Endothelial cell of umbilical vein (primary cell): ENCODE data around the gene XPO6. TPM values are rescaled to one million over a fixed set of nuclear protein-coding genes. Genes with fewer than 3 reads are reported as not detected.

Source experiments
- BruUV-seq: library from RNA; stranded (reverse); fragments of 400-500 nt; replicated peaks from 2 replicates; lab custom pipeline; 2021; lab: Mats Ljungman, UMichigan
- CTCF ChIA-PET: fragments of 300-600, 350-600 bp; sonication (Branson Sonifier 250); formaldehyde crosslinking; loops from one replicate; lab custom pipeline; 2021; ENCODE audit warnings: antibody characterized with exemption, inconsistent platforms; lab: Charles Lee
- POLR2A ChIA-PET: fragments of 300-600, 350-600 bp; sonication (Branson Sonifier 250); formaldehyde crosslinking; loops from one replicate; lab custom pipeline; 2021; ENCODE audit warnings: antibody characterized with exemption, inconsistent platforms; lab: Charles Lee
- DNase-seq: peaks from one replicate; pipeline ENCODE4 v3.0.0-alpha.2; 2011; ENCODE audit warnings: low read depth, low spot score
- FAIRE-seq: peaks from 2 replicates; lab custom pipeline; 2011; peaks lifted over from hg19 to GRCh38; lab: Jason Lieb, UNC
- H2AFZ ChIP-seq: 2 replicates; pipeline ENCODE4 v1.6.0; 2012; ENCODE audit warnings: low read depth, low read length, control low read depth, inconsistent platforms
- H3K27ac ChIP-seq: 2 replicates; pipeline ENCODE4 v1.5.1; 2011; ENCODE audit warnings: low read depth, mild to moderate bottlenecking, control low read depth, low read length, moderate library complexity; ENCODE audit not compliant: insufficient read depth
- H3K27me3 ChIP-seq, 2 experiments: 2 replicates each; pipeline versions ENCODE4 v1.6.0 to v1.6.1; 2011; ENCODE audit warnings: low read length in 2 of 2, mixed read lengths in 1 of 2; ENCODE audit not compliant: control insufficient read depth in 2 of 2, insufficient read depth in 2 of 2
- H3K36me3 ChIP-seq, 2 experiments: 2 replicates in 1 of 2; 3 replicates in 1 of 2; pipeline ENCODE4 v1.5.1; 2011; ENCODE audit warnings: low read length in 2 of 2, mild to moderate bottlenecking in 1 of 2, moderate library complexity in 1 of 2; ENCODE audit not compliant: control insufficient read depth in 2 of 2, insufficient read depth in 2 of 2; ENCODE audit errors: extremely low read depth in 1 of 2
- H3K4me1 ChIP-seq: 3 replicates; pipeline ENCODE4 v1.5.1; 2011; ENCODE audit warnings: mild to moderate bottlenecking, low read length; ENCODE audit not compliant: control insufficient read depth, insufficient read depth; ENCODE audit errors: extremely low read depth
- H3K4me2 ChIP-seq: 2 replicates; pipeline ENCODE4 v1.6.1; 2011; ENCODE audit warnings: low read length, control low read depth, mixed read lengths; ENCODE audit not compliant: insufficient read depth
- H3K4me3 ChIP-seq, 3 experiments: fragments of 200-600 bp in 1 of 3; sonication (generic), shearing (Covaris generic) in 1 of 3; replicated peaks in 1 of 3; 2 replicates each; pipeline ENCODE4 v1.5.1; 2011 to 2016; ENCODE audit warnings: control low read depth in 3 of 3, low read length in 3 of 3, mild to moderate bottlenecking in 2 of 3, inconsistent platforms in 1 of 3, low read depth in 1 of 3, moderate library complexity in 1 of 3; ENCODE audit not compliant: insufficient read depth in 1 of 3
- H3K79me2 ChIP-seq: 2 replicates; pipeline ENCODE4 v1.6.0; 2012; ENCODE audit warnings: low read length, inconsistent platforms; ENCODE audit not compliant: control insufficient read depth, insufficient read depth
- H3K9ac ChIP-seq: replicated peaks from 2 replicates; pipeline ENCODE3; 2011; ENCODE audit warnings: low read length, control low read depth; ENCODE audit not compliant: insufficient read depth; ENCODE audit errors: extremely low read depth
- H3K9me1 ChIP-seq: replicated peaks from 3 replicates; pipeline ENCODE4 v1.6.0; 2011; ENCODE audit warnings: mild to moderate bottlenecking, low read length; ENCODE audit not compliant: control insufficient read depth, insufficient read depth; ENCODE audit errors: extremely low read depth
- H3K9me3 ChIP-seq: replicated peaks from 2 replicates; pipeline ENCODE4 v1.5.1; 2012; ENCODE audit warnings: low read length, inconsistent platforms; ENCODE audit not compliant: control insufficient read depth, insufficient read depth
- H4K20me1 ChIP-seq: replicated peaks from 2 replicates; pipeline ENCODE3; 2011; ENCODE audit warnings: mild to moderate bottlenecking, low read length; ENCODE audit not compliant: control insufficient read depth, insufficient read depth; ENCODE audit errors: extremely low read depth
- FOS ChIP-seq: IDR thresholded peaks from 2 replicates; pipeline ENCODE4 v1.6.1; 2011; ENCODE audit warnings: mild to moderate bottlenecking, low read length, moderate library complexity, borderline replicate concordance; ENCODE audit not compliant: insufficient read depth
- GATA2 ChIP-seq: IDR thresholded peaks from 2 replicates; pipeline ENCODE4 v1.7.0; 2011; ENCODE audit warnings: low read depth, mild to moderate bottlenecking, moderate library complexity, mixed read lengths, low read length; ENCODE audit not compliant: insufficient read length, insufficient read depth
- MAX ChIP-seq: IDR thresholded peaks from 2 replicates; pipeline ENCODE4 v1.6.1; 2011; ENCODE audit not compliant: insufficient read depth, insufficient read length
- dilution Hi-C: fragments of 300-500 bp; cut with MboI; formaldehyde crosslinking; loops from one replicate; pipeline ENCODE4 v1.15.0; 2019; ENCODE audit warnings: low sequenced_read_pairs; ENCODE audit not compliant: extremely low pct_ligation_motif_present
- intact Hi-C: fragments of 100-400 bp; cut with micrococcal nuclease; formaldehyde crosslinking; loops from one replicate; pipeline ENCODE4 v1.10.0; 2022
- polyA plus RNA-seq, 4 experiments: library from polyadenylated mRNA; depleted of rRNA in 3 of 4; stranded (reverse) in 3 of 4; unstranded in 1 of 4; fragments of >200 nt; gene quantifications; 2 replicates each; pipeline versions ENCODE4 v1.2.1 to v1.2.3, GENCODE V29; 2011 to 2012; ENCODE audit warnings: missing spikeins in 1 of 4
- total RNA-seq: library from RNA; stranded (reverse); gene quantifications from 2 replicates; pipeline ENCODE4 v1.2.3, GENCODE V29; 2021

The XPO6 gene
- total and polyA plus RNA-seq, 2 donors (not counting 3 experiments of a cell fraction or from before 2014, with no cell fraction given), result 170 to 272 TPM

GRCh38 chr16:28068976-28069375 lies 142.8 kb downstream of the XPO6 start:
- FAIRE-seq, result no peak
- Histone ChIP-seq H3K9me3 (no peaks in the 10 kb centered on the region), H3K9ac (no peak overlapping the region), H2AFZ (no peak overlapping the region), H3K4me2 (no peak overlapping the region), H3K4me1 (no peaks in the 10 kb centered on the region), H3K9me1 (no peaks in the 10 kb centered on the region), H3K79me2 (no peaks in the 10 kb centered on the region), H3K27me3 (peaks cover 8 to 10% of the 10 kb centered on the region in 2 experiments), H3K27ac (no peak overlapping the region), H3K36me3 (no peaks in the 10 kb centered on the region), H4K20me1 (no peaks in the 10 kb centered on the region), H3K4me3 (no peak overlapping the region)
- BruUV-seq, result no TSS peak
- POLR2A ChIA-PET, result no interaction called here
- intact Hi-C loops, result loop anchor here (1.0 kb wide), 1 partner anchor 379 kb away; no protein-coding TSS in a partner anchor
- TF ChIP-seq FOS, result no peak
- DNase-seq, result no peak
- CTCF ChIA-PET, result interaction anchor here (1.4 to 3.6 kb wide), 3 partner anchors 96 to 429 kb away, joined by 3 to 80 read pairs (median 11); no protein-coding TSS in a partner anchor
- dilution Hi-C loops, result no loop called here

- ChIA-PET POLR2A (no interaction called here), CTCF (interaction anchor here (1.4 to 3.6 kb wide), 3 partner anchors 95 to 428 kb away, joined by 3 to 80 read pairs (median 11); no protein-coding TSS in a partner anchor)
- Histone ChIP-seq H4K20me1 (no peaks in the 10 kb centered on the region), H3K27me3 (peaks cover 13 to 15% of the 10 kb centered on the region in 2 experiments), H3K4me3 (no peak overlapping the region), H3K9me3 (no peaks in the 10 kb centered on the region), H3K36me3 (no peaks in the 10 kb centered on the region), H3K4me2 (no peak overlapping the region), H3K9me1 (no peaks in the 10 kb centered on the region), H3K79me2 (no peaks in the 10 kb centered on the region), H3K27ac (no peak overlapping the region), H3K9ac (no peak overlapping the region), H3K4me1 (no peaks in the 10 kb centered on the region), H2AFZ (no peak overlapping the region)
- TF ChIP-seq MAX (no peak), GATA2 (no peak)
- dilution Hi-C loops, result no loop called here
- no TSS peak for BruUV-seq
- DNase-seq (no peak), FAIRE-seq (no peak)
- intact Hi-C loops, result loop anchor here (1.0 kb wide), 1 partner anchor 377 kb away; no protein-coding TSS in a partner anchor
These were observed 144.0 kb downstream of the XPO6 start for GRCh38 chr16:28067604-28068379.
